ENCODE data around the gene CNST. TPM values are rescaled to one million over a fixed set of nuclear protein-coding genes. Genes with fewer than 3 reads are reported as not detected.

The CNST gene
- polyA plus RNA-seq, 1 donor (not counting 4 experiments of a cell fraction or from before 2014, with no cell fraction given): 9.8 TPM

- TF ChIP-seq EZH2 (IDR thresholded peaks at IDR 0.05; ENCODE audit: low read length) (no peak), CTCF (optimal IDR thresholded peaks at IDR 0.05 in 1 of 3, IDR thresholded peaks at IDR 0.05 in 1 of 3, conservative IDR thresholded peaks at IDR 0.05 in 1 of 3; ENCODE audit: extremely low read depth in 1 of 3, insufficient read depth in 2 of 3, low read length in 3 of 3) (no peak)
- Histone ChIP-seq H3K27me3 (ENCODE audit: control insufficient read depth, extremely low read depth, insufficient read depth, low read length) (no peaks in the 10 kb centered on the region), H3K4me2 (ENCODE audit: control insufficient read depth, extremely low read depth, insufficient read depth, low read depth, low read length) (no peak overlapping the region), H3K27ac (ENCODE audit: control insufficient read depth, insufficient read depth, low read length) (no peak overlapping the region), H3K79me2 (ENCODE audit: control insufficient read depth, insufficient read depth, low read length) (no peaks in the 10 kb centered on the region), H3K36me3 (ENCODE audit: control insufficient read depth in 2 of 2, extremely low read depth in 1 of 2, insufficient read depth in 2 of 2, low read length in 2 of 2) (no peaks in the 10 kb centered on the region), H3K9me1 (ENCODE audit: control insufficient read depth, extremely low read depth, insufficient read depth, low read length) (no peaks in the 10 kb centered on the region), H3K4me3 (ENCODE audit: control insufficient read depth in 2 of 3, extremely low read depth in 1 of 3, insufficient read depth in 2 of 3, low read depth in 1 of 3, low read length in 3 of 3) (no peak overlapping the region), H2AFZ (ENCODE audit: control insufficient read depth, low read length) (no peak overlapping the region), H3K9me3 (ENCODE audit: control insufficient read depth, low read depth, low read length) (no peaks in the 10 kb centered on the region), H3K4me1 (ENCODE audit: control insufficient read depth, extremely low read depth, insufficient read depth, low read length) (no peaks in the 10 kb centered on the region), H3K9ac (ENCODE audit: control insufficient read depth, extremely low read depth, insufficient read depth, low read length) (no peak overlapping the region), H4K20me1 (ENCODE audit: control insufficient read depth, extremely low read depth, insufficient read depth, low read length) (no peaks in the 10 kb centered on the region)
- dilution Hi-C loops (cut with MboI; ENCODE audit: extremely low pct_ligation_motif_present, low sequenced_read_pairs): no loop called here
- FAIRE-seq: no peak
- DNase-seq (ENCODE audit: low read depth, low spot score): no peak
Observed at GRCh38 chr1:246677842-246678241, 111.6 kb downstream of the CNST start.

DNA sequence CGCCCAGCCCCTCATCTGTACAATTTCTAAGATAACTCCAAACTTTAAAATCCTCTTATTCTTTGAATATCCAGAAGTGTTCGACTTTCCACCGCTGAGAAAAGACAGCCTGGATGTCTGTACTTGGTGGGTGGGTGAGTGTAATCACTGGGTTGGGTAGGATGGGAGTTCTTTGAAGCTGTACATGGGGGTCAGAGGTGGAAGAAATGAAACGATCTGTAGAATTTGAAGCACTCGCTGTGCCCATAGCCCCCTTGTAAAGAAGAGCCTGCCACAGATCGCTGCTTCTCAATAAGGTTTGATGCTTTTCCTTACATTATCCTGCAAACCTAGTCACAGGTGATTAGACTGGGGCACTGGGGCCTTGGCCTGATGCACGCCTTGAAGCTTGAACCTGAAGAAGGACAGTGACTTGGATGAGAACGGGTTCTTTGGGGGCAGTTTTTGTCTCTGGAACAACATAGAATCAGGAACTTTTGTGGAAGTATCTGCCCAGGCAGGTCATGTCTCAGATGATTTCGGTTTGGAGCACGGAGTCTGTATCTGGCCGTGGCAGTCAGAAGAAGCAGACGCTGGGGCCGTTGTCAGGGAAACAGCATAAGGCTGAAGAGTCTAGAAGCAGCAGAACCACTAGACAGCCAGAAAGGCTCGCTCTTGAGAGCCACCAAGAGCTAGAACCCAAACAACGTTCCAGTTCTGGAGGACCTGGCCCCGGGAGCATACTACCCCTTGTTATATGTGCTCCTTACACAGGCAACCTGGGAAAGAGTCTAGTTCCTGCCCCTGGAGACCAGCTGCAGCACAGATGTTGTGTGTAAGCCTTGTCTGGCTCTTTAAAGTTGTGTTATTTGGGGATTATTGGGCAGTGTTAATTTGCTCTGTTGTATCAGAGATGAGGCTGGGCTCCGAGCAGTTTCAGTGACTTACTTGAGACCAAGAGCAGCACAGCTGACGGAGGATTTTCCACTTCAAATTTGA is 112.8 kb downstream of the CNST start:
- Histone ChIP-seq H3K9ac (ENCODE audit: control insufficient read depth, extremely low read depth, insufficient read depth, low read length) (no peak overlapping the region), H3K79me2 (ENCODE audit: control insufficient read depth, insufficient read depth, low read length) (no peaks in the 10 kb centered on the region), H3K4me3 (ENCODE audit: control insufficient read depth in 2 of 3, extremely low read depth in 1 of 3, insufficient read depth in 2 of 3, low read depth in 1 of 3, low read length in 3 of 3) (no peak overlapping the region), H3K9me3 (ENCODE audit: control insufficient read depth, low read depth, low read length) (no peaks in the 10 kb centered on the region), H3K36me3 (ENCODE audit: control insufficient read depth in 2 of 2, extremely low read depth in 1 of 2, insufficient read depth in 2 of 2, low read length in 2 of 2) (no peaks in the 10 kb centered on the region), H3K4me1 (ENCODE audit: control insufficient read depth, extremely low read depth, insufficient read depth, low read length) (no peaks in the 10 kb centered on the region), H4K20me1 (ENCODE audit: control insufficient read depth, extremely low read depth, insufficient read depth, low read length) (no peaks in the 10 kb centered on the region), H3K4me2 (ENCODE audit: control insufficient read depth, extremely low read depth, insufficient read depth, low read depth, low read length) (no peak overlapping the region), H3K27me3 (ENCODE audit: control insufficient read depth, extremely low read depth, insufficient read depth, low read length) (no peaks in the 10 kb centered on the region), H3K9me1 (ENCODE audit: control insufficient read depth, extremely low read depth, insufficient read depth, low read length) (no peaks in the 10 kb centered on the region), H3K27ac (ENCODE audit: control insufficient read depth, insufficient read depth, low read length) (no peak overlapping the region), H2AFZ (ENCODE audit: control insufficient read depth, low read length) (no peak overlapping the region)
- DNase-seq (ENCODE audit: low read depth, low spot score) (no peak), FAIRE-seq (no peak)
- dilution Hi-C loops (cut with MboI; ENCODE audit: extremely low pct_ligation_motif_present, low sequenced_read_pairs): no loop called here
- TF ChIP-seq CTCF (optimal IDR thresholded peaks at IDR 0.05 in 1 of 3, IDR thresholded peaks at IDR 0.05 in 1 of 3, conservative IDR thresholded peaks at IDR 0.05 in 1 of 3; ENCODE audit: extremely low read depth in 1 of 3, insufficient read depth in 2 of 3, low read length in 3 of 3) (no peak), EZH2 (IDR thresholded peaks at IDR 0.05; ENCODE audit: low read length) (no peak)
